Esophagus muscularis mucosa (tissue), 3 donors: ENCODE data around the gene STRN.

Experiments
- POLR2A ChIP-seq: fragments of 450-650 bp; IDR thresholded peaks from one replicate; pipeline ENCODE4 v1.6.1; 2017; ENCODE audit warnings: antibody characterized with exemption, moderate library complexity, mild to moderate bottlenecking, low read depth
- POLR2AphosphoS5 ChIP-seq, 2 donors: sonication (generic); formaldehyde crosslinking; IDR thresholded peaks; one replicate each; pipeline ENCODE4 v1.6.1; 2017; ENCODE audit warnings: antibody characterized with exemption in 2 of 2
- TF ChIP-seq, protein P1 (sequence below), 3 experiments: fragments of 200-600 bp in 2 of 3; fragments of 450-650 bp in 1 of 3; sonication (generic) in 2 of 3; IDR thresholded peaks; one replicate each; pipeline ENCODE4 v1.5.1; 2017 to 2019; ENCODE audit warnings: antibody characterized with exemption in 3 of 3, mild to moderate bottlenecking in 2 of 3, moderate library complexity in 1 of 3

DNA sequence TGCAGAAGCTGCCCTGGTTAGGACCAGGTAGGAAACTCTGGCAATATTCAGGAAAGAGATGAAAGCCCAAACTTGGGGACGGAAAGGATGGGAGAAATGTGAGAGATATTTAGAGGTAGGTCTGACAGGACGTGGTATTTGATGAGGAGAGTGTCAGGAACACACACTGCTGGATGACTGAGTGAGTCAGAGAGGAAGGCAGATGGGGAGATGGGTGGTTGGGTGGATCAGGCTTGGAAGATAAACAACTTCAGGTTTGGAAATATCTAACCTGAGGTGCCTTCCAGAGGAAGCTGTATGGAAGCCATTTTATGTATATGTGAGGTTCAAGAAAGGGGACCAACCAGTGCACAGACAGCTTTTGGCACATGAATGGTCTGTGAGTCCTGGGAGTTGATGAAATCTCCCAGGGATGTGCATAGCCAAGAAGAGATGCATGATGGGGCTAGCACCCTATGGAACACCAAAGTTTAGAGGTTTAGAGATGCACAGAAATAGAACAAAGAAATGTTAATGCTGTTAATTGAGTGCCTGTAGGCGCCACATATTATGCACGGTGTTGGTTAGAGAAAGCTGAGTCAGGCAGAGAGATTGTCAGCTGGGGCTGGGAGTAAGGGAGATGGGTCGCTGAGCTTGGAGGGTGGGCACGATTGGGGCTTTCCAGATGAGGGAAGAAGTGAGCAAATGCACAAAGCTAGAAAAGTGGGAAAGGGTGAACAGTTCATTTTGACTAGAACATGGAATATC, 168.8 kb downstream of the STRN start:
- TF ChIP-seq, protein P1, sequence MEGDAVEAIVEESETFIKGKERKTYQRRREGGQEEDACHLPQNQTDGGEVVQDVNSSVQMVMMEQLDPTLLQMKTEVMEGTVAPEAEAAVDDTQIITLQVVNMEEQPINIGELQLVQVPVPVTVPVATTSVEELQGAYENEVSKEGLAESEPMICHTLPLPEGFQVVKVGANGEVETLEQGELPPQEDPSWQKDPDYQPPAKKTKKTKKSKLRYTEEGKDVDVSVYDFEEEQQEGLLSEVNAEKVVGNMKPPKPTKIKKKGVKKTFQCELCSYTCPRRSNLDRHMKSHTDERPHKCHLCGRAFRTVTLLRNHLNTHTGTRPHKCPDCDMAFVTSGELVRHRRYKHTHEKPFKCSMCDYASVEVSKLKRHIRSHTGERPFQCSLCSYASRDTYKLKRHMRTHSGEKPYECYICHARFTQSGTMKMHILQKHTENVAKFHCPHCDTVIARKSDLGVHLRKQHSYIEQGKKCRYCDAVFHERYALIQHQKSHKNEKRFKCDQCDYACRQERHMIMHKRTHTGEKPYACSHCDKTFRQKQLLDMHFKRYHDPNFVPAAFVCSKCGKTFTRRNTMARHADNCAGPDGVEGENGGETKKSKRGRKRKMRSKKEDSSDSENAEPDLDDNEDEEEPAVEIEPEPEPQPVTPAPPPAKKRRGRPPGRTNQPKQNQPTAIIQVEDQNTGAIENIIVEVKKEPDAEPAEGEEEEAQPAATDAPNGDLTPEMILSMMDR (IDR thresholded peaks at IDR 0.05), result no peak
- TF ChIP-seq POLR2A (no peak), POLR2AphosphoS5 (IDR thresholded peaks at IDR 0.05) (no peak)
